H1 (cell line): ENCODE data around the gene FAN1. TPM values are rescaled to one million over a fixed set of nuclear protein-coding genes. Genes with fewer than 3 reads are reported as not detected.

Source experiments
- CTCF ChIA-PET: fragments of 300-600 bp; sonication (Branson Sonifier 250); formaldehyde crosslinking; loops from one replicate; lab custom pipeline; 2021; ENCODE audit not compliant: partially characterized antibody; lab: Charles Lee
- POLR2A ChIA-PET: fragments of 300-600 bp; sonication (Branson Sonifier 250); formaldehyde crosslinking; loops from one replicate; lab custom pipeline; 2021; ENCODE audit warnings: inconsistent platforms; ENCODE audit not compliant: partially characterized antibody; lab: Charles Lee
- DNase-seq, 2 experiments: peaks; one replicate each; pipeline versions ENCODE4 v3.0.0 to v3.0.0-alpha.2; 2010 to 2022; ENCODE audit warnings: low spot score in 2 of 2, low read depth in 1 of 2, mixed read lengths in 1 of 2
- FAIRE-seq: peaks from 2 replicates; lab custom pipeline; 2011; peaks lifted over from hg19 to GRCh38; lab: Jason Lieb, UNC
- H2AFZ ChIP-seq: 2 replicates; pipeline ENCODE4 v1.8.1; 2012; ENCODE audit warnings: low read length, inconsistent platforms
- H2AK5ac ChIP-seq: 2 replicates; pipeline ENCODE4 v1.6.1; 2013; ENCODE audit warnings: low read depth, low read length
- H2BK120ac ChIP-seq: replicated peaks from 2 replicates; pipeline ENCODE3; 2013; ENCODE audit warnings: low read depth, low read length, inconsistent platforms
- H2BK12ac ChIP-seq: 2 replicates; pipeline ENCODE4 v1.6.1; 2013; ENCODE audit warnings: low read depth, low read length
- H2BK15ac ChIP-seq: 2 replicates; pipeline ENCODE4 v1.6.1; 2013; ENCODE audit warnings: low read length
- H2BK20ac ChIP-seq: 2 replicates; pipeline ENCODE4 v1.6.1; 2013; ENCODE audit warnings: low read length
- H2BK5ac ChIP-seq: 2 replicates; pipeline ENCODE4 v1.6.1; 2013; ENCODE audit warnings: low read depth, low read length
- H3K14ac ChIP-seq: 2 replicates; pipeline ENCODE4 v1.6.1; 2013; ENCODE audit warnings: inconsistent platforms; ENCODE audit not compliant: insufficient read length
- H3K18ac ChIP-seq: 2 replicates; pipeline ENCODE4 v1.6.1; 2013; ENCODE audit warnings: low read length; ENCODE audit errors: extremely low read depth
- H3K23ac ChIP-seq: 2 replicates; pipeline ENCODE4 v1.6.1; 2013; ENCODE audit warnings: inconsistent platforms; ENCODE audit not compliant: insufficient read length
- H3K23me2 ChIP-seq: 2 replicates; pipeline ENCODE4 v1.6.1; 2013; ENCODE audit warnings: low read depth, low read length
- H3K27ac ChIP-seq: 2 replicates; pipeline ENCODE4 v1.6.1; 2011; ENCODE audit warnings: low read depth, low read length, inconsistent platforms
- H3K27me3 ChIP-seq, 4 experiments: replicated peaks in 1 of 4; 1 replicate in 1 of 4; 2 replicates in 3 of 4; pipeline versions ENCODE4 v1.6.1 to v1.8.1; 2011 to 2013; ENCODE audit warnings: low read length in 3 of 4, mild to moderate bottlenecking in 3 of 4, inconsistent platforms in 2 of 4, mixed read lengths in 2 of 4, moderate library complexity in 1 of 4; ENCODE audit not compliant: control insufficient read depth in 3 of 4, insufficient read depth in 3 of 4; ENCODE audit errors: extremely low read depth in 1 of 4
- H3K36me3 ChIP-seq, 4 experiments: 2 replicates each; pipeline versions ENCODE4 v1.6.1 to v1.8.1; 2011 to 2013; ENCODE audit warnings: mild to moderate bottlenecking in 4 of 4, low read length in 3 of 4, moderate library complexity in 2 of 4, control low read depth in 1 of 4, inconsistent platforms in 1 of 4; ENCODE audit not compliant: insufficient read depth in 4 of 4, control insufficient read depth in 2 of 4
- H3K4ac ChIP-seq: replicated peaks from 2 replicates; pipeline ENCODE3; 2013; ENCODE audit warnings: low read length, low read depth, mixed read lengths, inconsistent platforms; ENCODE audit not compliant: insufficient read length
- H3K4me1 ChIP-seq, 4 experiments: replicated peaks in 1 of 4; 1 replicate in 1 of 4; 2 replicates in 3 of 4; pipeline versions ENCODE4 v1.6.1 to v1.8.1; 2011 to 2013; ENCODE audit warnings: low read length in 3 of 4, inconsistent platforms in 2 of 4, mixed read lengths in 1 of 4; ENCODE audit not compliant: insufficient read depth in 4 of 4, control insufficient read depth in 3 of 4
- H3K4me2 ChIP-seq, 2 experiments: 2 replicates each; pipeline versions ENCODE4 v1.6.1 to v1.8.1; 2011 to 2013; ENCODE audit warnings: low read depth in 2 of 2, low read length in 2 of 2, control low read depth in 1 of 2, inconsistent platforms in 1 of 2, mild to moderate bottlenecking in 1 of 2; ENCODE audit not compliant: insufficient read depth in 1 of 2
- H3K4me3 ChIP-seq, 4 experiments: fragments of 200-600, 300-600 bp in 1 of 4; sonication (generic), shearing (Covaris generic), sonication (Bioruptor Twin) in 1 of 4; 2 replicates each; pipeline versions ENCODE4 v1.5.1 to v1.8.1; 2011 to 2016; ENCODE audit warnings: low read length in 4 of 4, low read depth in 3 of 4, control low read depth in 2 of 4, inconsistent platforms in 2 of 4, mild to moderate bottlenecking in 2 of 4, mixed read lengths in 1 of 4, moderate library complexity in 1 of 4; ENCODE audit not compliant: insufficient read depth in 2 of 4; ENCODE audit errors: extremely low read depth in 1 of 4
- H3K56ac ChIP-seq: replicated peaks from 2 replicates; pipeline ENCODE3; 2013; ENCODE audit warnings: low read depth, mild to moderate bottlenecking, mixed read lengths, low read length, inconsistent platforms; ENCODE audit not compliant: insufficient read length
- H3K79me1 ChIP-seq: 2 replicates; pipeline ENCODE4 v1.6.1; 2013; ENCODE audit warnings: low read depth, low read length, control low read depth
- H3K79me2 ChIP-seq, 2 experiments: 2 replicates each; pipeline versions ENCODE4 v1.6.1 to v1.8.1; 2012 to 2013; ENCODE audit warnings: low read length in 2 of 2, mild to moderate bottlenecking in 2 of 2, inconsistent platforms in 1 of 2; ENCODE audit not compliant: insufficient read depth in 2 of 2, control insufficient read depth in 1 of 2
- H3K9ac ChIP-seq, 4 experiments: replicated peaks in 1 of 4; 1 replicate in 1 of 4; 2 replicates in 3 of 4; pipeline versions ENCODE4 v1.6.1 to v1.8.1; 2011 to 2013; ENCODE audit warnings: low read depth in 3 of 4, low read length in 3 of 4, control low read depth in 2 of 4, mild to moderate bottlenecking in 2 of 4, moderate library complexity in 2 of 4, inconsistent platforms in 1 of 4; ENCODE audit errors: extremely low read depth in 1 of 4
- H3K9me3 ChIP-seq, 2 experiments: 2 replicates each; pipeline versions ENCODE4 v1.6.1 to v1.8.1; 2012 to 2013; ENCODE audit warnings: mild to moderate bottlenecking in 2 of 2, moderate library complexity in 2 of 2, control low read depth in 1 of 2, inconsistent platforms in 1 of 2, low read depth in 1 of 2, low read length in 1 of 2, mixed read lengths in 1 of 2; ENCODE audit not compliant: insufficient read depth in 2 of 2
- H4K20me1 ChIP-seq, 2 experiments: replicated peaks in 1 of 2; 2 replicates each; pipeline versions ENCODE3 to v1.8.1; 2011 to 2013; ENCODE audit warnings: inconsistent platforms in 2 of 2, low read length in 2 of 2, mild to moderate bottlenecking in 1 of 2; ENCODE audit not compliant: insufficient read depth in 2 of 2, control insufficient read depth in 1 of 2
- H4K5ac ChIP-seq: 2 replicates; pipeline ENCODE4 v1.6.1; 2013; ENCODE audit warnings: low read length, low read depth, mixed read lengths, inconsistent platforms; ENCODE audit not compliant: insufficient read length
- H4K8ac ChIP-seq: 2 replicates; pipeline ENCODE4 v1.8.0; 2013; ENCODE audit warnings: mild to moderate bottlenecking, moderate library complexity, low read length, inconsistent platforms; ENCODE audit not compliant: insufficient read depth; ENCODE audit errors: extremely low read depth
- H4K91ac ChIP-seq: replicated peaks from 2 replicates; pipeline ENCODE3; 2013; ENCODE audit warnings: low read length, mixed read lengths, inconsistent platforms; ENCODE audit not compliant: insufficient read length
- BCL11A ChIP-seq, 2 experiments: IDR thresholded peaks; one replicate each; pipeline ENCODE4 v1.6.1; 2011; ENCODE audit warnings: low read depth in 2 of 2, low read length in 2 of 2, mild to moderate bottlenecking in 2 of 2
- CREB1 ChIP-seq: IDR thresholded peaks from 2 replicates; pipeline ENCODE4 v1.6.1; 2012; ENCODE audit warnings: inconsistent platforms
- EP300 ChIP-seq, 2 experiments: IDR thresholded peaks; 1 replicate in 1 of 2; 2 replicates in 1 of 2; pipeline ENCODE4 v1.6.1; 2011 to 2012; ENCODE audit warnings: low read depth in 2 of 2, low read length in 2 of 2, mild to moderate bottlenecking in 2 of 2, borderline replicate concordance in 1 of 2, inconsistent platforms in 1 of 2, moderate library complexity in 1 of 2
- EZH2 ChIP-seq: fragments of 200-600 bp; sonication (generic); IDR thresholded peaks from 2 replicates; pipeline ENCODE4 v1.7.1; 2012; ENCODE audit warnings: low read depth, mild to moderate bottlenecking, moderate library complexity, low read length, inconsistent platforms; ENCODE audit not compliant: severe bottlenecking
- GABPA ChIP-seq: IDR thresholded peaks from 2 replicates; pipeline ENCODE4 v1.6.1; 2011; ENCODE audit warnings: mild to moderate bottlenecking, low read length, moderate library complexity, borderline replicate concordance; ENCODE audit not compliant: insufficient read depth
- MAFK ChIP-seq: IDR thresholded peaks from 2 replicates; pipeline ENCODE4 v1.6.1; 2012; ENCODE audit warnings: low read depth, mild to moderate bottlenecking, improper control_type of control experiment, low read length
- POLR2A ChIP-seq, 2 experiments: IDR thresholded peaks; 1 replicate in 1 of 2; 2 replicates in 1 of 2; pipeline ENCODE4 v1.6.1; 2011; ENCODE audit warnings: low read depth in 2 of 2, low read length in 2 of 2, mild to moderate bottlenecking in 2 of 2; ENCODE audit errors: control extremely low read depth in 1 of 2
- SIX5 ChIP-seq: IDR thresholded peaks from 2 replicates; pipeline ENCODE4 v1.6.1; 2011; ENCODE audit warnings: mild to moderate bottlenecking, low read depth, low read length
- SP2 ChIP-seq: IDR thresholded peaks from 2 replicates; pipeline ENCODE4 v1.6.1; 2012; ENCODE audit warnings: mild to moderate bottlenecking, low read length, inconsistent platforms
- TAF1 ChIP-seq: IDR thresholded peaks from 2 replicates; pipeline ENCODE4 v1.6.1; 2011; ENCODE audit warnings: mild to moderate bottlenecking, low read depth, low read length
- TBP ChIP-seq: IDR thresholded peaks from 2 replicates; pipeline ENCODE4 v1.6.1; 2011; ENCODE audit warnings: low read depth, low read length, improper control_type of control experiment
- YY1 ChIP-seq: IDR thresholded peaks from 2 replicates; pipeline ENCODE4 v1.6.1; 2011; ENCODE audit warnings: low read depth, mild to moderate bottlenecking, low read length
- WGBS, 2 experiments: shearing (Covaris generic) in 1 of 2; methylation state at CpG; one replicate each; pipeline versions ENCODE4 v1.1.6 to v1.1.7; 2013 to 2015; ENCODE audit warnings: low lambda C conversion rate in 2 of 2, mixed read lengths in 2 of 2, inconsistent platforms in 1 of 2, low coverage in 1 of 2, missing lambda C conversion rate in 1 of 2; ENCODE audit not compliant: insufficient replicate concordance in 2 of 2, insufficient coverage in 1 of 2, insufficient read length in 1 of 2; ENCODE audit errors: extremely low coverage in 1 of 2, missing lambda C conversion rate in 1 of 2; 5-methylcytosine and 5-hydroxymethylcytosine counted together
- polyA plus RNA-seq, 7 experiments: library from polyadenylated mRNA; depleted of rRNA in 3 of 7; stranded (reverse) in 5 of 7; unstranded in 2 of 7; fragments of >200 nt in 5 of 7; fragments of 200-250 nt in 2 of 7; gene quantifications; 1 replicate in 5 of 7; 2 replicates in 1 of 7; 4 replicates in 1 of 7; pipeline versions ENCODE4 v1.2.1 to v1.2.3, GENCODE V29; 2011 to 2013; ENCODE audit warnings: missing spikeins in 2 of 7, mixed read lengths in 2 of 7
- total RNA-seq: library from RNA; stranded (reverse); fragmentation: NEBNext Ultra II Directional; extraction: Animal tissue kit (Norgen Biotek cat#: 25700); gene quantifications from 2 replicates; pipeline ENCODE4 v1.2.1, GENCODE V29; 2021
- TF ChIP-seq, protein P1 (sequence below): IDR thresholded peaks from 2 replicates; pipeline ENCODE4 v1.6.1; 2012; ENCODE audit warnings: inconsistent platforms

FAN1 gene
- total and polyA plus RNA-seq, 2 of the 8 experiments (the other 6 are each of a cell fraction or from before 2014, with no cell fraction given) = 8.6 to 24.9 TPM

DNA sequence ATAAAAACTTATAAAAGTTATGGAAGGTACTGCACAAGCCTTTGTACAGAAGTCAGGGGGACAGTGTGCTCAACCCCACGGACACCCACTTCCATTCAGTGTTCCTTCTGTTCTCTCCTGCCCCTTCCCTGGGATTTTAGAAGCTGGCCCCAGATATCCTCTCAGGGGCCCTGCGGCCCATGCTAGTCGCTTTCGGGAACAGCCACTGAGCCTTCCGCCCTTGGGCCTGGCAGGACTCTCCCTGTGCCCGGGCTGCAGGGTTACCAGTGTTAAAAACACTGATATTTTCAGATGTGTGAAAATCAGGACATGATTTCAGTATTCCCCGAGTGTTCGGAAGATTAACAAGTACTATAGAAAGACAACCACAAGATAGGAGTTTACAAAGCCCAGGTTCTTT, 22.4 kb downstream of the FAN1 start:
- Histone ChIP-seq H2BK120ac (no peak overlapping the region), H3K9me3 (no peaks in the 10 kb centered on the region; a peak in 1 of 4 replicates), H3K79me2 (no peaks in the 10 kb centered on the region), H3K18ac (no peak overlapping the region), H4K91ac (no peak overlapping the region), H3K79me1 (no peaks in the 10 kb centered on the region; the same call in 1 of the 2 replicates), H4K8ac (no peak overlapping the region), H2BK5ac (no peak overlapping the region; the same call in 1 of the 2 replicates), H4K5ac (no peak overlapping the region), H3K27ac (no peak overlapping the region), H2BK12ac (no peak overlapping the region), H3K27me3 (no peaks in the 10 kb centered on the region), H3K23ac (no peak overlapping the region), H2BK15ac (no peak overlapping the region), H2AK5ac (no peak overlapping the region), H2AFZ (no peak overlapping the region), H3K4ac (no peak overlapping the region), H3K14ac (no peak overlapping the region), H3K23me2 (no peaks in the 10 kb centered on the region), H2BK20ac (no peak overlapping the region), H3K4me2 (no peak overlapping the region), H3K56ac (no peak overlapping the region), H3K4me1 (peaks cover 18 to 25% (median 20%) of the 10 kb centered on the region in 4 experiments), H3K4me3 (no peak overlapping the region), H4K20me1 (no peaks in the 10 kb centered on the region), H3K36me3 (peaks cover 10 to 69% (median 52%) of the 10 kb centered on the region in 4 experiments), H3K9ac (no peak overlapping the region)
- ChIA-PET CTCF (interaction anchor here (1.1 kb wide), 1 partner anchor 8 kb away, joined by 3 read pairs; no protein-coding TSS in a partner anchor), POLR2A (no interaction called here)
- DNase-seq = no peak
- 94% methylated on average over 8 of the region's 8 CpGs; no CpG with 5 or more reads in 1 of the 2 experiments for WGBS, 2 experiments
- FAIRE-seq = no peak
- no peak for TF ChIP-seq EZH2
- no peak for TF ChIP-seq MAFK
- no peak for TF ChIP-seq POLR2A (IDR thresholded peaks at IDR 0.05; ENCODE audit: control extremely low read depth in 1 of 2, low read depth in 2 of 2, low read length in 2 of 2)
- TF ChIP-seq TBP = no peak
- TF ChIP-seq TAF1 = no peak
- no peak for TF ChIP-seq YY1
- TF ChIP-seq SIX5 = no peak
- no peak for TF ChIP-seq GABPA
- TF ChIP-seq BCL11A (IDR thresholded peaks at IDR 0.05; ENCODE audit: low read depth in 2 of 2, low read length in 2 of 2) = no peak
- no peak for TF ChIP-seq SP2
- no peak for TF ChIP-seq CREB1
- TF ChIP-seq, protein P1, sequence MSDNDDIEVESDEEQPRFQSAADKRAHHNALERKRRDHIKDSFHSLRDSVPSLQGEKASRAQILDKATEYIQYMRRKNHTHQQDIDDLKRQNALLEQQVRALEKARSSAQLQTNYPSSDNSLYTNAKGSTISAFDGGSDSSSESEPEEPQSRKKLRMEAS = no peak
- no peak for TF ChIP-seq EP300 (IDR thresholded peaks at IDR 0.05; ENCODE audit: borderline replicate concordance in 1 of 2, low read depth in 2 of 2, low read length in 2 of 2)
